ENCODE results near the gene CCDC171. TPM values are rescaled to one million over a fixed set of nuclear protein-coding genes. Genes with fewer than 3 reads are reported as not detected.

Gene CCDC171
- total RNA-seq, 1 donor from 2014 or later, result 1.6 TPM

DNA sequence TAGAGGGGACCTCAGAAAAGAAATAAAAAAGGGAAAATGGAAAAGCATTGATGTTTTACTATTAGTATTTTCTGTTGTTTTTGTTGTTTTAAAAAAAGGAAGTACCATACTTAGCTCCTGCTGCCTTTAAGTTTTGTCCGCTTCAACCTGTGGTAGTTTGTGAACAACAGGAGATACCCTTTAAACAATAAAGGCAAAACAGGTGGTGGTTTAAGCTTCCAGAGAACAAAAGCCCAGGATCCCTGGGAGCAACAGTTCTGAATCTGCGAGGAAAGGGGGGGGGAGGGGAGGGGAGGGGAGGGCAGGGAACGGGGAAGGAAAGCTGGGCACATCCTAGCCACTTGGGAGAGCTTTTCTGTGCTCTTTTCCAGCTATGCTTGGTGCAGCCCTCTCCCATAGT is 40.0 kb upstream of the CCDC171 start:
- Histone ChIP-seq H3K27me3 (ENCODE audit: control insufficient read depth, insufficient read depth, low read length) (no peaks in the 10 kb centered on the region), H3K36me3 (ENCODE audit: control insufficient read depth, insufficient read depth, low read length) (no peaks in the 10 kb centered on the region), H3K4me3 (ENCODE audit: low read depth, low read length) (no peak overlapping the region)
- FAIRE-seq (no peak), DNase-seq (ENCODE audit: low read depth) (no peak)
- TF ChIP-seq, protein P1, sequence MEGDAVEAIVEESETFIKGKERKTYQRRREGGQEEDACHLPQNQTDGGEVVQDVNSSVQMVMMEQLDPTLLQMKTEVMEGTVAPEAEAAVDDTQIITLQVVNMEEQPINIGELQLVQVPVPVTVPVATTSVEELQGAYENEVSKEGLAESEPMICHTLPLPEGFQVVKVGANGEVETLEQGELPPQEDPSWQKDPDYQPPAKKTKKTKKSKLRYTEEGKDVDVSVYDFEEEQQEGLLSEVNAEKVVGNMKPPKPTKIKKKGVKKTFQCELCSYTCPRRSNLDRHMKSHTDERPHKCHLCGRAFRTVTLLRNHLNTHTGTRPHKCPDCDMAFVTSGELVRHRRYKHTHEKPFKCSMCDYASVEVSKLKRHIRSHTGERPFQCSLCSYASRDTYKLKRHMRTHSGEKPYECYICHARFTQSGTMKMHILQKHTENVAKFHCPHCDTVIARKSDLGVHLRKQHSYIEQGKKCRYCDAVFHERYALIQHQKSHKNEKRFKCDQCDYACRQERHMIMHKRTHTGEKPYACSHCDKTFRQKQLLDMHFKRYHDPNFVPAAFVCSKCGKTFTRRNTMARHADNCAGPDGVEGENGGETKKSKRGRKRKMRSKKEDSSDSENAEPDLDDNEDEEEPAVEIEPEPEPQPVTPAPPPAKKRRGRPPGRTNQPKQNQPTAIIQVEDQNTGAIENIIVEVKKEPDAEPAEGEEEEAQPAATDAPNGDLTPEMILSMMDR (IDR thresholded peaks at IDR 0.05; ENCODE audit: insufficient read depth, low read length, severe bottlenecking), result no peak

DNA sequence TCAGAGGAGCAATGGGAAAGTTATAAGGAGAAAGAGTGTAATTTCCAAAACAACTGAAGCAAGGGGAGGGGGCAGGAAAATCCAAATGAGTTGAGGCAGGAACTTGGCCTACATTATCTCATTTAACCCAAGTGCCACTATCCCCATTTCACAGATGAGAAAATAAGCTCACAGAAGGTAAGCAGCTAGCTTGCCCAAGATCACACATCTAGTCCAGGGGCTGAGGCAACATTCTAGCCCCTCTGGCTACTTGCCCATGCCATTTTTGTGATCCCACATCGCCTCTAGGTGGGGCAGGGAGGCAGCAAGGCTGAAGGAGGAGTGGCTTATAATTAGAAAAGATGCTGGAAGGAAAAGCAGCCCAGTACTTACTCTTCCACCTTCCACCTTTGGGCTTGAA is 39.5 kb upstream of the CCDC171 start:
- Histone ChIP-seq H3K36me3 (ENCODE audit: control insufficient read depth, insufficient read depth, low read length) (no peaks in the 10 kb centered on the region), H3K27me3 (ENCODE audit: control insufficient read depth, insufficient read depth, low read length) (no peaks in the 10 kb centered on the region), H3K4me3 (ENCODE audit: low read depth, low read length) (no peak overlapping the region)
- no peak for FAIRE-seq
- TF ChIP-seq, protein P1 (IDR thresholded peaks at IDR 0.05; ENCODE audit: insufficient read depth, low read length, severe bottlenecking), result no peak
- no peak for DNase-seq (ENCODE audit: low read depth)

DNA sequence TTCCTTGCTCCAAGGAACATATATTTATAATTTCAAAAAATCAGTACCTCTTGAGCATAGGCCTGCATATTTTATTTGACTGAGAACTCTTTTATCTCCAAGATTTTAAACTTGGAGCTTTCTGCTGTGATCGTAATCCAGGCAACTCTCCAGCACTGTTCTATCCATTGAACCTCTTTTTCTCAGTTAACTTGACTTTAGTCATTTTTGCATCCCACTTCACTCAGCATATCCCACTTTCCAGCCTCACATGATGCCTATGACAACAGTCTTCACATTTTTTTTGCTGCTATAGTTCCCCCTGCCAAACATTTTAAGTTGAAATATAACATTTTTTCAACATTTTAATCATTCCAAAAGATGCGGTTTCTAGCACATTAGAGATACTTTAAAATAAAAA is 33.0 kb upstream of the CCDC171 start:
- TF ChIP-seq, protein P1 (IDR thresholded peaks at IDR 0.05; ENCODE audit: insufficient read depth, low read length, severe bottlenecking), result no peak
- Histone ChIP-seq H3K36me3 (ENCODE audit: control insufficient read depth, insufficient read depth, low read length) (no peaks in the 10 kb centered on the region), H3K27me3 (ENCODE audit: control insufficient read depth, insufficient read depth, low read length) (no peaks in the 10 kb centered on the region), H3K4me3 (ENCODE audit: low read depth, low read length) (no peak overlapping the region)
- DNase-seq (ENCODE audit: low read depth), result no peak
- FAIRE-seq, result no peak

DNA sequence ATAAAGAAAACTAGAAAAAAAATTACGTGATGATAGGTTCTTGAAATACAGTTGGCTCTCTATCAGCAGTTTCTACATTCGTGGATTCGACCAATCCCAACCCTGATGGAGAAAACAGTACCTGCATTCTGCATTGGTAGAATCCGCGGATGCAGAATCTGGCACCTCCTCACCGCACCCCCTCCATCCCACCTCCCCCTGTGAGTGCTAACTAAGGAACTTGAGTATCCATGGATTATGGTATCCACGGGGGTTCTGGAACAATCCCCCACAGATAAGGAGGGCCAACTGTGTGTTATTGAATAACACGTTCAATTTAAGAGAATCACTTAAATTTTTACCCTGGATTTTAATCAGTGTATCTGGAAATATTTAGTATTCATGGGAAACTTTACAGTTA is 31.6 kb upstream of the CCDC171 start:
- TF ChIP-seq, protein P1 (IDR thresholded peaks at IDR 0.05; ENCODE audit: insufficient read depth, low read length, severe bottlenecking), result no peak
- no peak for DNase-seq (ENCODE audit: low read depth)
- Histone ChIP-seq H3K36me3 (ENCODE audit: control insufficient read depth, insufficient read depth, low read length) (no peaks in the 10 kb centered on the region), H3K4me3 (ENCODE audit: low read depth, low read length) (no peak overlapping the region), H3K27me3 (ENCODE audit: control insufficient read depth, insufficient read depth, low read length) (no peaks in the 10 kb centered on the region)
- no peak for FAIRE-seq

DNA sequence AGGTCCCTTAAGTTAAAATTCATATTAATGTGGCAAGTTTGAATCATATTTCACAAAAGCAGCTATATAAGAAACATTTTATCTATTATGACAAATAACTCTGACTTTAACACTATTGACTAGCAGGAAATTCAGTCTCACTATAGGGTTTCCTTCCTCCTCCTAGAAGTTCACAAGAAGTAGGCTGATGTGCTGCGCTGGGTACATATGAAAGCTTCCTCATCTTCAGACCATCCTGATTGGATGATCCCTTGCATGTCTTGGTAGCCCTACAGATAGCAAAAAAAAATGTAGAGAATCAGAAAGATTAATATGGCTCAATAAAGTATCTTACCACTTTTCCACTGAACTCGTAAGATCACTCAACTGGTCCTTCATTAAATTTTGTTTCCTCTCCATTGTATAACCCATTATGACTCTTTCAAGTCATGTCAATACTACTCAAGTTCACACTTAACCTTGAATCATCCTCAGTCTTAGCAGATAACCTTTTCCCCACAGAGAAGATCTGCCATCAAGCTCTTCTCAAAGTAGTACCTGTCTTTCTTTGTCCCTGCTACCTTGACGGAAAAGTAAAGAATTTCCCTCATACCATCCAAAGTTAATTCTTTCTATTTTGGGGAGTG is 30.6 kb upstream of the CCDC171 start:
- FAIRE-seq, result no peak
- TF ChIP-seq, protein P1 (IDR thresholded peaks at IDR 0.05; ENCODE audit: insufficient read depth, low read length, severe bottlenecking), result no peak
- no peak overlapping the region for H3K4me3 ChIP-seq (ENCODE audit: low read depth, low read length)
- DNase-seq (ENCODE audit: low read depth), result no peak
- no peaks in the 10 kb centered on the region for H3K27me3 ChIP-seq (ENCODE audit: control insufficient read depth, insufficient read depth, low read length)
- H3K36me3 ChIP-seq (ENCODE audit: control insufficient read depth, insufficient read depth, low read length), result no peaks in the 10 kb centered on the region

DNA sequence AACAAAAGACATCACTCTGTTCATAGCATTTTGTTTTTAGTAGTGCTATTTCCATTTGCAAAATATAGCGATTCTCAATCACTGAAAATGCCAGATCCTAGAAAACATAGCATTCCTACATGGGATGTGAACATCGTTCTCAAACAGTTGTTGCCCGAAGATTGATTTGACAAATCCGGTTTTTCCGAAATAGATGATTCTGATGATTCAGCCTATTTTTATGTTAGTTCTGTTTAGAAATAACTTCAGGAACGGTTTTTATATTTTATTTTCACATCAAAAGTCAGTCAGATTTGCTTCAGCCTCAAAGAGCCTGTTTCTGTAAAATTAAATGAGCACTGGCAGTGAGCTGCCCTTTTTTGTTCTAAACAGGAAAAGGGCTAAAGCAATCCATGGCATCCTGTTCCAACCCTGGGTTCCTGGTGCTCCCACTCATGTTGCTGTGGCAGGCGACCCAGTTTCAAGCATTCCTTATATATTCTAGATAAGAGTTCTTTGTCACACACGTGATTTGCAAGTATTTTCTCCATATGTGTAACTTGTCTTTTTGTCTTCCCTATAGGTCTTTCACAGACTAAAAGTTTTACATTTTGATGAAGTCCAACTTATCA is 27.9 kb upstream of the CCDC171 start:
- no peak for DNase-seq (ENCODE audit: low read depth)
- TF ChIP-seq, protein P1 (IDR thresholded peaks at IDR 0.05; ENCODE audit: insufficient read depth, low read length, severe bottlenecking), result no peak
- Histone ChIP-seq H3K36me3 (ENCODE audit: control insufficient read depth, insufficient read depth, low read length) (no peaks in the 10 kb centered on the region), H3K27me3 (ENCODE audit: control insufficient read depth, insufficient read depth, low read length) (no peaks in the 10 kb centered on the region), H3K4me3 (ENCODE audit: low read depth, low read length) (no peak overlapping the region)
- FAIRE-seq, result no peak
